ENCODE measurements around the gene ATG9A.

- TF ChIP-seq CSRNP3 (CRISPR knock-in tag; IDR thresholded peaks at IDR 0.05) = no peak
- TF ChIP-seq ZFP3 (CRISPR knock-in tag; IDR thresholded peaks at IDR 0.05) = no peak
These were observed 44.5 kb upstream of the ATG9A start for GRCh38 chr2:219273937-219274336.
